PFSK-1 (cell line): ENCODE measurements around the gene CUBN.

Source experiments
- POLR2AphosphoS5 ChIP-seq: IDR thresholded peaks from 2 replicates; pipeline ENCODE4 v1.6.1; 2012; ENCODE audit warnings: low read depth, mild to moderate bottlenecking, control low read depth, low read length, moderate library complexity
- SIN3A ChIP-seq: IDR thresholded peaks from 2 replicates; pipeline ENCODE4 v1.6.1; 2012; ENCODE audit warnings: mild to moderate bottlenecking, low read length, moderate library complexity, borderline replicate concordance; ENCODE audit not compliant: insufficient read depth
- TAF1 ChIP-seq: IDR thresholded peaks from 2 replicates; pipeline ENCODE4 v1.6.1; 2012; ENCODE audit warnings: low read length, control low read depth, borderline replicate concordance; ENCODE audit not compliant: insufficient read depth
- TF ChIP-seq, protein P1 (sequence below), 2 experiments: IDR thresholded peaks; 2 replicates each; pipeline versions ENCODE4 v1.6.1 to v1.8.0; 2011 to 2012; ENCODE audit warnings: low read depth in 2 of 2, low read length in 2 of 2, control low read depth in 1 of 2, inconsistent platforms in 1 of 2, mild to moderate bottlenecking in 1 of 2, moderate library complexity in 1 of 2; ENCODE audit not compliant: insufficient read depth in 1 of 2

DNA sequence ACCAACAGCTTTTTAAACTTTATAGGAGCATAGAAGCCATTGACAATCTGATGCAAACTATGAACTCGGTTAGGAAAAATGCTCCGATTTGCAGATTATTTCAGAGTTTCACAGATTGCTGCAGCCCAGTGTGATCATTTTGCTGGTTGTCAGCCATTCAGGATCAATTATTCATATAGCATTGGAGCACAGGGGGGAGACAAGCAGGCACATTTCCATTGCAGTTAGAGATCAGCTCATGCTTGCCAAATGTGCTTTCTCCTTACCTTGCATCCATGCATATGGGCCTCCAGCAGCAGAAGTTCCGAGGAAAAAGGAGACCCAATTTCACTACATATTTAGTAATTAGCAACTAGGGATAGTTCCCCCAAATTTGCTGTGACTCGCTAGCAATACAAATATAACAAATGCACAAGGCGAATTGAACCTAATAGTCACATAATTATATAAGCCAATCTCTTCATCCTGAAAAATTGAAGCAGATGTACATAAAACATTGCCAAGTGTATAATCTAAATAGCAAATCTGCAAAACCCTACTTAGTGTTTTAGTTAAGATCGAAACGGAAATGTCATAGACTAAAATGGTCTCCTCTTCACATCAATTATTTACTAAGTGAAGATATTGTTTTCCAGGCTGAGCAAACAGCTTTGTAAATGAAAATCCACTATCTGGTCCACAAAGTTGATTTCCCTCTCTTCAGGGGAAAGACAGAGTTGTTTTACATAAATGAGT lies 262.9 kb downstream of the CUBN start:
- no peak for TF ChIP-seq POLR2AphosphoS5
- TF ChIP-seq, protein P1, sequence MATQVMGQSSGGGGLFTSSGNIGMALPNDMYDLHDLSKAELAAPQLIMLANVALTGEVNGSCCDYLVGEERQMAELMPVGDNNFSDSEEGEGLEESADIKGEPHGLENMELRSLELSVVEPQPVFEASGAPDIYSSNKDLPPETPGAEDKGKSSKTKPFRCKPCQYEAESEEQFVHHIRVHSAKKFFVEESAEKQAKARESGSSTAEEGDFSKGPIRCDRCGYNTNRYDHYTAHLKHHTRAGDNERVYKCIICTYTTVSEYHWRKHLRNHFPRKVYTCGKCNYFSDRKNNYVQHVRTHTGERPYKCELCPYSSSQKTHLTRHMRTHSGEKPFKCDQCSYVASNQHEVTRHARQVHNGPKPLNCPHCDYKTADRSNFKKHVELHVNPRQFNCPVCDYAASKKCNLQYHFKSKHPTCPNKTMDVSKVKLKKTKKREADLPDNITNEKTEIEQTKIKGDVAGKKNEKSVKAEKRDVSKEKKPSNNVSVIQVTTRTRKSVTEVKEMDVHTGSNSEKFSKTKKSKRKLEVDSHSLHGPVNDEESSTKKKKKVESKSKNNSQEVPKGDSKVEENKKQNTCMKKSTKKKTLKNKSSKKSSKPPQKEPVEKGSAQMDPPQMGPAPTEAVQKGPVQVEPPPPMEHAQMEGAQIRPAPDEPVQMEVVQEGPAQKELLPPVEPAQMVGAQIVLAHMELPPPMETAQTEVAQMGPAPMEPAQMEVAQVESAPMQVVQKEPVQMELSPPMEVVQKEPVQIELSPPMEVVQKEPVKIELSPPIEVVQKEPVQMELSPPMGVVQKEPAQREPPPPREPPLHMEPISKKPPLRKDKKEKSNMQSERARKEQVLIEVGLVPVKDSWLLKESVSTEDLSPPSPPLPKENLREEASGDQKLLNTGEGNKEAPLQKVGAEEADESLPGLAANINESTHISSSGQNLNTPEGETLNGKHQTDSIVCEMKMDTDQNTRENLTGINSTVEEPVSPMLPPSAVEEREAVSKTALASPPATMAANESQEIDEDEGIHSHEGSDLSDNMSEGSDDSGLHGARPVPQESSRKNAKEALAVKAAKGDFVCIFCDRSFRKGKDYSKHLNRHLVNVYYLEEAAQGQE (IDR thresholded peaks at IDR 0.05; ENCODE audit: insufficient read depth in 1 of 2, low read depth in 2 of 2, low read length in 2 of 2), result no peak
- no peak for TF ChIP-seq TAF1
- TF ChIP-seq SIN3A, result no peak
